Measurements from ENCODE around the gene TMEM201.

GRCh38 chr1:9603307-9603706 is 14.6 kb downstream of the TMEM201 start:
- TF ChIP-seq CTCF (IDR thresholded peaks at IDR 0.05) (no peak), POLR2A (IDR thresholded peaks at IDR 0.05) (no peak)

Measured in Peyer's patch (tissue), 4 donors.